Stomach (tissue), 9 donors: Measurements from ENCODE around the gene COMP. TPM values are rescaled to one million over a fixed set of nuclear protein-coding genes. Genes with fewer than 3 reads are reported as not detected.

ENCODE experiments used
- DNase-seq, 2 donors: peaks; one replicate each; pipeline versions ENCODE4 v3.0.0 to v3.0.0-alpha.2; 2013 to 2019
- H3K27ac ChIP-seq, 5 donors: fragments of 200-600 bp in 4 of 5; sonication (generic) in 4 of 5; one replicate each; pipeline ENCODE4 v1.5.1; 2013 to 2019; ENCODE audit warnings: mild to moderate bottlenecking in 1 of 5, moderate library complexity in 1 of 5
- H3K27me3 ChIP-seq, 3 donors: fragments of 200-600 bp; sonication (generic); one replicate each; pipeline ENCODE4 v1.5.1; 2017 to 2019; ENCODE audit warnings: mixed run types in 1 of 3
- H3K36me3 ChIP-seq, 4 donors: fragments of 200-600 bp; sonication (generic); 1 replicate in 3 of 4; 2 replicates in 1 of 4; pipeline ENCODE4 v1.5.1; 2016 to 2019
- H3K4me1 ChIP-seq, 4 donors: fragments of 200-600 bp; sonication (generic); one replicate each; pipeline ENCODE4 v1.5.1; 2016 to 2019
- H3K4me3 ChIP-seq, 4 donors: fragments of 200-600 bp; sonication (generic) in 3 of 4; one replicate each; pipeline ENCODE4 v1.5.1; 2016 to 2019; ENCODE audit warnings: mild to moderate bottlenecking in 1 of 4
- H3K9me3 ChIP-seq, 4 donors: fragments of 200-600 bp; sonication (generic); one replicate each; pipeline ENCODE4 v1.5.1; 2016 to 2019
- CTCF ChIP-seq, 7 experiments: fragments of 450-650 bp in 4 of 7; fragments of 200-600 bp in 3 of 7; sonication (generic) in 3 of 7; IDR thresholded peaks; one replicate each; pipeline ENCODE4 v1.5.1; 2016 to 2019; ENCODE audit warnings: antibody characterized with exemption in 7 of 7, control low read depth in 2 of 7, mild to moderate bottlenecking in 1 of 7
- EP300 ChIP-seq: sonication (generic); formaldehyde crosslinking; IDR thresholded peaks from one replicate; pipeline ENCODE4 v1.6.1; 2017; ENCODE audit warnings: antibody characterized with exemption
- POLR2A ChIP-seq, 4 donors: fragments of 450-650 bp; IDR thresholded peaks; one replicate each; pipeline ENCODE4 v1.6.1; 2016; ENCODE audit warnings: antibody characterized with exemption in 4 of 4, control low read depth in 2 of 4, mild to moderate bottlenecking in 1 of 4, moderate library complexity in 1 of 4
- POLR2AphosphoS5 ChIP-seq, 3 donors: sonication (generic); formaldehyde crosslinking; IDR thresholded peaks; one replicate each; pipeline ENCODE4 v1.6.1; 2016; ENCODE audit warnings: antibody characterized with exemption in 3 of 3
- WGBS, 5 donors: extraction: QIAGEN DNeasy Blood & Tissue Kit in 3 of 5; methylation state at CpG; one replicate each; pipeline versions ENCODE4 v1.1.5 to v1.1.7; 2013 to 2018; 5-methylcytosine and 5-hydroxymethylcytosine counted together
- intact Hi-C: fragments of 100-400 bp; cut with DNase I; formaldehyde crosslinking; loops from one replicate; pipeline ENCODE4 v1.15.1; 2023; ENCODE audit warnings: low total_unique reads
- polyA plus RNA-seq, 3 donors: library from polyadenylated mRNA; stranded (reverse); fragments of 200-250 nt; gene quantifications; one replicate each; pipeline ENCODE4 v1.2.3, GENCODE V29; 2013
- total RNA-seq, 5 donors: library from RNA; depleted of rRNA; stranded (reverse); fragments of >200 nt; gene quantifications; one replicate each; pipeline versions ENCODE4 v1.1.0 to v1.2.3, GENCODE V29; 2014 to 2016
- donor health status: healthy with polysubstance abuse.
- donor health status: Bipolar disorder and iron deficiency.
- donor health status: healthy.

COMP gene
- total and polyA plus RNA-seq, 8 donors, result 0.62 to 4.1 (median 1.6) TPM; not detected in 4

- intact Hi-C loops, result no loop called here
- TF ChIP-seq POLR2A (IDR thresholded peaks at IDR 0.05) (no peak), CTCF (IDR thresholded peaks at IDR 0.05) (no peak)
- Histone ChIP-seq H3K27me3 (peaks cover 1 to 92% (median 30%) of the 10 kb centered on the region in 3 donors), H3K27ac (no peak overlapping the region), H3K36me3 (no peaks in the 10 kb centered on the region), H3K4me3 (no peak overlapping the region), H3K9me3 (no peaks in the 10 kb centered on the region), H3K4me1 (peaks cover 0 to 17% (median 11%) of the 10 kb centered on the region in 4 donors)
- WGBS, 5 donors, result 64 to 78% (median 69%) methylated on average over 2 of the region's 2 CpGs
- DNase-seq, result no peak
These were observed 5.1 kb upstream of the COMP start for GRCh38 chr19:18796239-18796638.

- intact Hi-C loops, result no loop called here
- no peak overlapping the region for H3K4me3 ChIP-seq
- peak in 1 of 2 donors; percentile 83 for DNase-seq
These were observed 4.4 kb upstream of the COMP start for GRCh38 chr19:18795540-18795939.

GRCh38 chr19:18794692-18795091 lies 3.6 kb upstream of the COMP start:
- no peak for DNase-seq
- peaks cover 13 to 96% (median 45%) of the 10 kb centered on the region in 3 donors for H3K27me3 ChIP-seq
- H3K27ac ChIP-seq, result no peak overlapping the region
- no peaks in the 10 kb centered on the region for H3K36me3 ChIP-seq
- H3K9me3 ChIP-seq, result no peaks in the 10 kb centered on the region
- H3K4me1 ChIP-seq, result peaks cover 15 to 33% (median 26%) of the 10 kb centered on the region in 4 donors
- 93 to 95% (median 95%) methylated on average over 6 of the region's 6 CpGs for whole genome bisulfite sequencing, 5 donors
- intact Hi-C loops, result no loop called here
- TF ChIP-seq CTCF (IDR thresholded peaks at IDR 0.05) (no peak), POLR2AphosphoS5 (IDR thresholded peaks at IDR 0.05) (no peak), POLR2A (IDR thresholded peaks at IDR 0.05) (no peak), EP300 (no peak)
- H3K4me3 ChIP-seq, result no peak overlapping the region

More at GRCh38 chr19:18795540-18795939, 4.4 kb upstream of the COMP start:
- Histone ChIP-seq H3K4me1 (peaks cover 6 to 24% (median 18%) of the 10 kb centered on the region in 4 donors), H3K27ac (no peak overlapping the region), H3K36me3 (no peaks in the 10 kb centered on the region), H3K9me3 (no peaks in the 10 kb centered on the region), H3K27me3 (peaks cover 8 to 92% (median 37%) of the 10 kb centered on the region in 3 donors)
- 12 to 17% (median 14%) methylated on average over 14 to 21 of the region's 21 CpGs for WGBS, 5 donors
- no peak for TF ChIP-seq POLR2A (IDR thresholded peaks at IDR 0.05)
- TF ChIP-seq CTCF (IDR thresholded peaks at IDR 0.05), result no peak
- no peak for TF ChIP-seq EP300
- TF ChIP-seq POLR2AphosphoS5 (IDR thresholded peaks at IDR 0.05), result no peak

- H3K9me3 ChIP-seq, result no peaks in the 10 kb centered on the region
- peaks cover 22 to 38% (median 33%) of the 10 kb centered on the region in 4 donors for H3K4me1 ChIP-seq
- WGBS, 5 donors, result 69 to 77% (median 70%) methylated on average over 5 of the region's 5 CpGs
- peaks cover 20 to 100% (median 50%) of the 10 kb centered on the region in 3 donors for H3K27me3 ChIP-seq
- H3K36me3 ChIP-seq, result no peaks in the 10 kb centered on the region
- no peak for TF ChIP-seq POLR2AphosphoS5 (IDR thresholded peaks at IDR 0.05)
- no peak overlapping the region for H3K27ac ChIP-seq
- DNase-seq, result no peak
- H3K4me3 ChIP-seq, result no peak overlapping the region
- intact Hi-C loops, result no loop called here
These were observed 2.9 kb upstream of the COMP start for GRCh38 chr19:18794029-18794313.

- no peak overlapping the region for H3K27ac ChIP-seq
- H3K4me1 ChIP-seq, result peaks cover 28 to 38% (median 36%) of the 10 kb centered on the region in 4 donors
- peak in 1 of 2 donors; percentile 6 for DNase-seq
- TF ChIP-seq EP300, result no peak
- no peak for TF ChIP-seq CTCF (IDR thresholded peaks at IDR 0.05)
- no peak for TF ChIP-seq POLR2AphosphoS5 (IDR thresholded peaks at IDR 0.05)
- TF ChIP-seq POLR2A (IDR thresholded peaks at IDR 0.05), result no peak
- peaks cover 26 to 100% (median 52%) of the 10 kb centered on the region in 3 donors for H3K27me3 ChIP-seq
- H3K4me3 ChIP-seq, result no peak overlapping the region
- no peaks in the 10 kb centered on the region for H3K9me3 ChIP-seq
- 77 to 80% (median 78%) methylated on average over 13 of the region's 13 CpGs for WGBS, 5 donors
- H3K36me3 ChIP-seq, result no peaks in the 10 kb centered on the region
- intact Hi-C loops, result no loop called here
These were observed 2.3 kb upstream of the COMP start for GRCh38 chr19:18793144-18794028.
